HEK293 (cell line): ENCODE results near the gene PRDX2.

Experiments
- HOXC10 ChIP-seq: sonication (generic); formaldehyde crosslinking; IDR thresholded peaks from 2 replicates; pipeline ENCODE4 v1.8.1; 2023; ENCODE audit warnings: mild to moderate bottlenecking, missing genetic modification reagents
- KLF8 ChIP-seq: fragments of 450-650 bp; formaldehyde crosslinking; IDR thresholded peaks from 2 replicates; pipeline ENCODE4 v1.5.1; 2016; ENCODE audit warnings: missing biosample characterization, missing genetic modification characterization
- MEIS1 ChIP-seq: sonication (generic); formaldehyde crosslinking; IDR thresholded peaks from 2 replicates; pipeline ENCODE4 v1.8.1; 2022; ENCODE audit warnings: missing genetic modification reagents, mild to moderate bottlenecking, borderline replicate concordance
- PRDM4 ChIP-seq: fragments of 450-650 bp; formaldehyde crosslinking; IDR thresholded peaks from 2 replicates; pipeline ENCODE4 v1.5.1; 2017; ENCODE audit warnings: missing biosample characterization, missing genetic modification characterization
- RBAK ChIP-seq: fragments of 450-650 bp; formaldehyde crosslinking; IDR thresholded peaks from 2 replicates; pipeline ENCODE4 v1.5.1; 2016; ENCODE audit warnings: missing biosample characterization, missing genetic modification characterization
- SP7 ChIP-seq: fragments of 450-650 bp; formaldehyde crosslinking; IDR thresholded peaks from 2 replicates; pipeline ENCODE4 v1.5.1; 2016; ENCODE audit warnings: missing biosample characterization, missing genetic modification characterization
- WT1 ChIP-seq: fragments of 450-650 bp; formaldehyde crosslinking; IDR thresholded peaks from 2 replicates; pipeline ENCODE4 v1.5.1; 2016; ENCODE audit warnings: missing biosample characterization, missing genetic modification characterization
- YY1 ChIP-seq: fragments of 450-650 bp; formaldehyde crosslinking; IDR thresholded peaks from 2 replicates; pipeline ENCODE4 v1.5.1; 2018; ENCODE audit warnings: missing biosample characterization, missing genetic modification characterization
- YY2 ChIP-seq: fragments of 450-650 bp; formaldehyde crosslinking; IDR thresholded peaks from 2 replicates; pipeline ENCODE4 v1.5.1; 2016; ENCODE audit warnings: missing biosample characterization, missing genetic modification characterization
- ZBTB11 ChIP-seq: fragments of 450-650 bp; formaldehyde crosslinking; conservative IDR thresholded peaks from 2 replicates; pipeline ENCODE4 v1.5.1; 2016; ENCODE audit warnings: low read depth, missing biosample characterization, missing genetic modification characterization
- ZFP3 ChIP-seq: fragments of 450-650 bp; formaldehyde crosslinking; IDR thresholded peaks from 2 replicates; pipeline ENCODE4 v1.5.1; 2016; ENCODE audit warnings: low read depth, missing biosample characterization, missing genetic modification characterization
- ZIC2 ChIP-seq: fragments of 450-650 bp; formaldehyde crosslinking; IDR thresholded peaks from 2 replicates; pipeline ENCODE4 v1.5.1; 2016; ENCODE audit warnings: missing biosample characterization, missing genetic modification characterization
- ZNF223 ChIP-seq: fragments of 450-650 bp; formaldehyde crosslinking; IDR thresholded peaks from 2 replicates; pipeline ENCODE4 v1.5.1; 2016; ENCODE audit warnings: missing biosample characterization, missing genetic modification characterization
- ZNF354C ChIP-seq: fragments of 450-650 bp; formaldehyde crosslinking; IDR thresholded peaks from 2 replicates; pipeline ENCODE4 v1.5.1; 2016; ENCODE audit warnings: missing biosample characterization, missing genetic modification characterization, low read depth, borderline replicate concordance
- ZNF404 ChIP-seq: fragments of 450-650 bp; formaldehyde crosslinking; IDR thresholded peaks from 2 replicates; pipeline ENCODE4 v1.5.1; 2017; ENCODE audit warnings: missing biosample characterization, missing genetic modification characterization
- ZNF433 ChIP-seq: fragments of 450-650 bp; formaldehyde crosslinking; IDR thresholded peaks from 2 replicates; pipeline ENCODE4 v1.5.1; 2016; ENCODE audit warnings: missing biosample characterization, missing genetic modification characterization, low read depth
- ZNF513 ChIP-seq: fragments of 450-650 bp; IDR thresholded peaks from 2 replicates; pipeline ENCODE4 v1.5.1; 2018; ENCODE audit warnings: missing biosample characterization, missing genetic modification characterization
- ZNF626 ChIP-seq: fragments of 450-650 bp; sonication (Bioruptor Pico); formaldehyde crosslinking; IDR thresholded peaks from 2 replicates; pipeline ENCODE4 v1.5.1; 2018; ENCODE audit warnings: missing biosample characterization, missing genetic modification characterization, inconsistent platforms
- ZNF701 ChIP-seq: fragments of 450-650 bp; formaldehyde crosslinking; IDR thresholded peaks from 2 replicates; pipeline ENCODE4 v1.5.1; 2016; ENCODE audit warnings: missing biosample characterization, missing genetic modification characterization
- ZNF792 ChIP-seq: fragments of 450-650 bp; formaldehyde crosslinking; IDR thresholded peaks from 2 replicates; pipeline ENCODE4 v1.5.1; 2016; ENCODE audit warnings: missing biosample characterization, missing genetic modification characterization
- ZSCAN16 ChIP-seq: fragments of 450-650 bp; formaldehyde crosslinking; IDR thresholded peaks from 2 replicates; pipeline ENCODE4 v1.5.1; 2016; ENCODE audit warnings: missing biosample characterization, missing genetic modification characterization
- TF ChIP-seq, protein P1 (sequence below): fragments of 450-650 bp; formaldehyde crosslinking; IDR thresholded peaks from 2 replicates; pipeline ENCODE4 v1.5.1; 2016; ENCODE audit warnings: missing biosample characterization, missing genetic modification characterization, borderline replicate concordance
- TF ChIP-seq, protein P2 (sequence below): fragments of 450-650 bp; formaldehyde crosslinking; IDR thresholded peaks from 2 replicates; pipeline ENCODE4 v1.5.1; 2016; ENCODE audit warnings: missing biosample characterization, missing genetic modification characterization
- TF ChIP-seq, protein P3 (sequence below): fragments of 450-650 bp; formaldehyde crosslinking; IDR thresholded peaks from 2 replicates; pipeline ENCODE4 v1.5.1; 2017; ENCODE audit warnings: missing biosample characterization, missing genetic modification characterization

Gene PRDX2

DNA sequence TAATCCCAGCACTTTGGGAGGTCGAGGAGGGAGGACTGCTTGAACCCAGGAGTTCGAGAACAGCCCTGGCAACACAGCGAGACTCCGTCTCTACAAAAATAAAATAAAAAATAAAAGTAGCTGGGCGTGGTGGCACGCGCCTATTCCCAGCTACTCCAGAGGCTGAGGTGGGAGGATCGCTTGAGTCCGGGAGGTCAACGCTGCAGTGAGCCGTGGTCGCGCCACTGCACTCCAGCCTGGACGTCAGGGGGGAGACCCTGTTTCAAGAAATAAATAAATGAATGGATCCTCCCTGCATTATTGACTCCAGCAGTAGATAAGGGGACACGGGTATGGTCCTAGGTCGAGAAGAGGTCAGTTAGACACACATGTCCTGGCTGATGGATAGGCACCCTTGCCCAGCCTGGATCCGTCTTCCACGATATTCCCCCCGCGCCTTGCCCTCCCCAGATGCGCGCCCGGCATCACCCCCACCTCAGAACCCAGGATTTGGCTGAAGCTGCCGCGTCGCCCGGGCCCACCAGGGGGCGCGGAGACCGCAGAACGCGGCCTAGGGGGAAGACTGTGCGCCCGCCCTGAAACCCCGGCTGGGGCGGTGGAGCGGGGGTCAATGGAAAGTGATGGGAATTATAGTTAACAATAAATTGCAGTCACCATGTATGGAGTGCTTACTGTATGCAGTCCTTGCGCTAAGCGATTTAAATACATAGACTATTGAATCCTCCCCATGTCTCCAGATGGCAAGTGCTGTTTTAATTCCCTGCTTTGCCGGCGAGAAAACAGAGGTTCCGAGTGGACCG, 24.2 kb downstream of the PRDX2 start (continued):
- TF ChIP-seq ZBTB11 (tag by site-specific recombination): no peak
- TF ChIP-seq, protein P1, sequence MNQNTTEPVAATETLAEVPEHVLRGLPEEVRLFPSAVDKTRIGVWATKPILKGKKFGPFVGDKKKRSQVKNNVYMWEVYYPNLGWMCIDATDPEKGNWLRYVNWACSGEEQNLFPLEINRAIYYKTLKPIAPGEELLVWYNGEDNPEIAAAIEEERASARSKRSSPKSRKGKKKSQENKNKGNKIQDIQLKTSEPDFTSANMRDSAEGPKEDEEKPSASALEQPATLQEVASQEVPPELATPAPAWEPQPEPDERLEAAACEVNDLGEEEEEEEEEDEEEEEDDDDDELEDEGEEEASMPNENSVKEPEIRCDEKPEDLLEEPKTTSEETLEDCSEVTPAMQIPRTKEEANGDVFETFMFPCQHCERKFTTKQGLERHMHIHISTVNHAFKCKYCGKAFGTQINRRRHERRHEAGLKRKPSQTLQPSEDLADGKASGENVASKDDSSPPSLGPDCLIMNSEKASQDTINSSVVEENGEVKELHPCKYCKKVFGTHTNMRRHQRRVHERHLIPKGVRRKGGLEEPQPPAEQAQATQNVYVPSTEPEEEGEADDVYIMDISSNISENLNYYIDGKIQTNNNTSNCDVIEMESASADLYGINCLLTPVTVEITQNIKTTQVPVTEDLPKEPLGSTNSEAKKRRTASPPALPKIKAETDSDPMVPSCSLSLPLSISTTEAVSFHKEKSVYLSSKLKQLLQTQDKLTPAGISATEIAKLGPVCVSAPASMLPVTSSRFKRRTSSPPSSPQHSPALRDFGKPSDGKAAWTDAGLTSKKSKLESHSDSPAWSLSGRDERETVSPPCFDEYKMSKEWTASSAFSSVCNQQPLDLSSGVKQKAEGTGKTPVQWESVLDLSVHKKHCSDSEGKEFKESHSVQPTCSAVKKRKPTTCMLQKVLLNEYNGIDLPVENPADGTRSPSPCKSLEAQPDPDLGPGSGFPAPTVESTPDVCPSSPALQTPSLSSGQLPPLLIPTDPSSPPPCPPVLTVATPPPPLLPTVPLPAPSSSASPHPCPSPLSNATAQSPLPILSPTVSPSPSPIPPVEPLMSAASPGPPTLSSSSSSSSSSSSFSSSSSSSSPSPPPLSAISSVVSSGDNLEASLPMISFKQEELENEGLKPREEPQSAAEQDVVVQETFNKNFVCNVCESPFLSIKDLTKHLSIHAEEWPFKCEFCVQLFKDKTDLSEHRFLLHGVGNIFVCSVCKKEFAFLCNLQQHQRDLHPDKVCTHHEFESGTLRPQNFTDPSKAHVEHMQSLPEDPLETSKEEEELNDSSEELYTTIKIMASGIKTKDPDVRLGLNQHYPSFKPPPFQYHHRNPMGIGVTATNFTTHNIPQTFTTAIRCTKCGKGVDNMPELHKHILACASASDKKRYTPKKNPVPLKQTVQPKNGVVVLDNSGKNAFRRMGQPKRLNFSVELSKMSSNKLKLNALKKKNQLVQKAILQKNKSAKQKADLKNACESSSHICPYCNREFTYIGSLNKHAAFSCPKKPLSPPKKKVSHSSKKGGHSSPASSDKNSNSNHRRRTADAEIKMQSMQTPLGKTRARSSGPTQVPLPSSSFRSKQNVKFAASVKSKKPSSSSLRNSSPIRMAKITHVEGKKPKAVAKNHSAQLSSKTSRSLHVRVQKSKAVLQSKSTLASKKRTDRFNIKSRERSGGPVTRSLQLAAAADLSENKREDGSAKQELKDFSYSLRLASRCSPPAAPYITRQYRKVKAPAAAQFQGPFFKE: no peak
- peak; percentile 57; the same call in 1 of the 2 replicates for TF ChIP-seq KLF8 (tag by site-specific recombination)
- no peak for TF ChIP-seq YY2 (tag by site-specific recombination)
- no peak for TF ChIP-seq ZNF513 (tag by site-specific recombination)
- TF ChIP-seq ZNF433 (tag by site-specific recombination): no peak
- no peak for TF ChIP-seq MEIS1
- TF ChIP-seq ZIC2 (tag by site-specific recombination): peak; percentile 38; the same call in 1 of the 2 replicates
- no peak for TF ChIP-seq ZFP3 (tag by site-specific recombination)
- no peak; the same call in 1 of the 2 replicates for TF ChIP-seq YY1
- TF ChIP-seq ZSCAN16 (tag by site-specific recombination): no peak
- 0 out of 2 replicates have a peak, but pooled peaks have one; percentile 26 for TF ChIP-seq WT1 (tag by site-specific recombination)
- TF ChIP-seq SP7 (tag by site-specific recombination): no peak; the same call in 1 of the 2 replicates
- TF ChIP-seq ZNF223: no peak
- TF ChIP-seq ZNF701: no peak
- TF ChIP-seq HOXC10 (CRISPR knock-in tag): no peak
- TF ChIP-seq RBAK (tag by site-specific recombination): no peak
- TF ChIP-seq ZNF404 (tag by site-specific recombination): no peak
- TF ChIP-seq, protein P2, sequence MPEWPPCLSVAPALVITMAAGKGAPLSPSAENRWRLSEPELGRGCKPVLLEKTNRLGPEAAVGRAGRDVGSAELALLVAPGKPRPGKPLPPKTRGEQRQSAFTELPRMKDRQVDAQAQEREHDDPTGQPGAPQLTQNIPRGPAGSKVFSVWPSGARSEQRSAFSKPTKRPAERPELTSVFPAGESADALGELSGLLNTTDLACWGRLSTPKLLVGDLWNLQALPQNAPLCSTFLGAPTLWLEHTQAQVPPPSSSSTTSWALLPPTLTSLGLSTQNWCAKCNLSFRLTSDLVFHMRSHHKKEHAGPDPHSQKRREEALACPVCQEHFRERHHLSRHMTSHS: no peak
- TF ChIP-seq ZNF792: peak; percentile 99
- TF ChIP-seq, protein P3, sequence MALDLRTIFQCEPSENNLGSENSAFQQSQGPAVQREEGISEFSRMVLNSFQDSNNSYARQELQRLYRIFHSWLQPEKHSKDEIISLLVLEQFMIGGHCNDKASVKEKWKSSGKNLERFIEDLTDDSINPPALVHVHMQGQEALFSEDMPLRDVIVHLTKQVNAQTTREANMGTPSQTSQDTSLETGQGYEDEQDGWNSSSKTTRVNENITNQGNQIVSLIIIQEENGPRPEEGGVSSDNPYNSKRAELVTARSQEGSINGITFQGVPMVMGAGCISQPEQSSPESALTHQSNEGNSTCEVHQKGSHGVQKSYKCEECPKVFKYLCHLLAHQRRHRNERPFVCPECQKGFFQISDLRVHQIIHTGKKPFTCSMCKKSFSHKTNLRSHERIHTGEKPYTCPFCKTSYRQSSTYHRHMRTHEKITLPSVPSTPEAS (tag by site-specific recombination): no peak
- TF ChIP-seq ZNF354C (tag by site-specific recombination): no peak
- 0 out of 2 replicates have a peak, but pooled peaks have one; percentile 51 for TF ChIP-seq PRDM4 (tag by site-specific recombination)
- TF ChIP-seq ZNF626 (tag by site-specific recombination): no peak
